Measurements from ENCODE around the gene ANO3.
"Not testable (repeated sequence)": the region's sequence is repeated elsewhere in the genome, so short reads cannot be mapped to it uniquely, and the experiment has no call there.

ANO3 gene

DNA sequence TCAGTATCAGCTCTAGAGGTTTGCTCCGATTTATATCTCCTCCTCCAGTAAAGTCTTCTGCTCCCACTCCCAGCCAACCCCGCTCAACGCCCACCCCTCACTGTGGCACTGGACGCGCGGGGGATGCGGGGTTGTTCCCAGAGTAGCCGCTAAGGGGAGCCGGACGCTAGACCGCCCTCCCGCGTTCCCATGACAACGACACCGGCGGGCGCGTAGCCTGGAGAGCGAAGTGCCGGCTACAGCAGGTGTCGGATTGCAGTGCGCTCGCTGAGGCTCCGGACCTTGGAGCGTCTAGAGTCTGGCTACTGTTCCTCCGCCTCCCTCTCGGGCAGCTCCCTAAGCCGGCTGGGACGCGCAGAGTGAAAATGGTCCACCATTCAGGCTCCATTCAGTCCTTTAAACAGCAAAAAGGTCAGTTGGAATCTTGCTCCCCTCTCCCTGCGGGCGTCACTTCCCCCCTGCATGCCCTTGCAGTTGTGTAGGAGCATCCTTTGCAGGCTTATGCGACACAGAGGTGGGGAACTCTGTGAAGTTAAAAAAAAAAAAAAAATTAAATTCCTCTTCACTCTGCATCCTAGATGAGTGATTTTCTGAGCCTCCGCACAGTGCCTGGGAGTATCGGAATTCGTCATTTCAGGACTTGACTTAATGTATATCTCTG lies at the start of gene ANO3:
TSS of gene ANO3 (plus strand) at position 220 of the 661 bp plus-strand sequence. CDS start at position 366, 146 bp downstream.
- no peak for DNase-seq

DNA sequence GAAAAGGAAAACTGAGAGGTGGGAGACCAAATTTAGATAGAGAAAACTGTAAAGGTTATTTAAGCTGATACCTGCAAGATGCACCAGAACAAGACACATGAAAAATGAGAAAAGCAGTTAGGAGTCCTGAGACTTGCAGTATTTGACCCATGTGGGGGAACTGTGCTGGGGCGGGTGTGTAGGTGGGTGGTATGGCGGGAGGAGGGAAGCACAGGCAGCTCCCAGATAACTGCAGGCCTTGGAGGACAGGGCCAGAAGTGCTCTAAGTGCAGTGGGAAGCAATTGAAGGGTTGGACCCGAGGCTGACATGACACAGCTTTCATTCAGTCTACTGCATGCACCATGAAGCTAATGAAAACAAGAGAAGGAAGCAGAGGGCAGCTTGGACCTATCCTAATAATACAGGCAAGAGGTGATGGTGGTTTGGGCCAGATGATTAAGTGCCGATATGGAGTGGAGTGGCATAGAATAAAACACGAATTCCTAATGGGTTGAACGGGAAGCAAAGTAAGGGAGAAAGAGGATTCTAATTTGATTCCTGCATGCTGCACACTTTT lies 48.0 kb upstream of the ANO3 start:
- no peak for DNase-seq

DNA sequence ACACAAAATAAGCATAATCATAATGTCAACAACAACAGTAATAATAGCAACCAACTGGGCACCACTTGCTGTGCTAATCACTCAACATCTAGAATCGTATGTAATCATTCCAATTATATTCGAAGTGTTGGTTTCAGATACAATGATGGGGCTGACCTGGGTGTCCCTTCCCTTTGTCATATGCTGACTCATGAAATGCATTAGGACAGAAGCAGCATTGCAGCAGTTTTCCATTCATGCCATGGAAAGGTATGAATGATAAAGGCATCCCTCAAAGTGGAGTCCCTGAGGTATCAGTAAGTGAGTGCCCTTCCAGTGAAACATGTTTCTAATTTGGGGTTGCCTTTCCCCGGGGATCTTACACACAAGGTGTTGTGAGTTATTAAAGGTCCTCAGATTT lies 46.3 kb upstream of the ANO3 start:
- DNase-seq = no peak

DNA sequence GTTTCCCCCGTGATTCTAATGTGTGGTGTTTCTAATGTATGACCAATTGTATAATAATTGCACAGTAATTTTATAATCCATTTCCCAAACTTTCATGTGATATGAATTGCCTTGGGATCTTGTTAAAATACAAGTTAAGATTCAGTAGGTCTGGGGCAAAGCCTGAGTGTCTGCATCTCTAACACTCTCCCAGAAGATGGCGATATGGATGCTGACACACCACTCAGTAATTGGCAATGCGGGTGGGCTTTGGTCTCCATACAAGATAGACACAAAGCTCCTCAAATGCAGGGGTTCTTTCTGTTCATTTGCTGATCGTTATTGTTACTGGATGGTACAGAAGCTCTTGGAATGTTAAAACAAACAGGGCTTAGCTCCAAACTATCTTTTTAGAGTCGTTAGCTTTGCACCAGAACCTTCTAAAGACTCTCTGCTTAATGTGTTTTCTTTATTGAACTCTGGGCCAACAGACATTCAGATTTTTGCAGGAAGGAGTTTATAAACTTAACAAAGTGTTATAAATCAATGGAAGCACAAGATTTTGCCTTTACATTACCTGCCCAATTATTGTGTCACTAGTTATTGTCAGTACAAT lies 45.4 kb upstream of the ANO3 start:
- no peak for DNase-seq

DNA sequence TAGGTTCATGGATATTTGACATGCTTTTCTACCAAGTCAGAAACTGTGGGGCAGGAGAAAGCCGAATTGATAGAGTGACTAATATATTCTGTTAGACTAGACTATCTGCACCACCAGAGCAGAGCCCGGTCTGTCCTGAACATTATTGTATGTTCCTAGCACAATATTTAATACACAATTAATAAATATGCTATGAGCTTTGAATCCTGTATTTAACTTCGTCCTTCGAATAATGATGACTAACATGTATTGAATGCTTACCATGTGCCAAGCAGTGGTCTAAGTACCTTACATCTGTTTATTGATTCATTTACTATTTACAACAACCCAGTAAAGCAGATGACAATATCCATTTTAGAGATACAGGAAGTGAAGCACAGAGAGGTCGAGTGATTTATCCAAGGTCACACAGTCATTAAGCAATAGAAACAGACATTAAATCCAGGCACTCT lies 44.8 kb upstream of the ANO3 start:
- no peak for DNase-seq

DNA sequence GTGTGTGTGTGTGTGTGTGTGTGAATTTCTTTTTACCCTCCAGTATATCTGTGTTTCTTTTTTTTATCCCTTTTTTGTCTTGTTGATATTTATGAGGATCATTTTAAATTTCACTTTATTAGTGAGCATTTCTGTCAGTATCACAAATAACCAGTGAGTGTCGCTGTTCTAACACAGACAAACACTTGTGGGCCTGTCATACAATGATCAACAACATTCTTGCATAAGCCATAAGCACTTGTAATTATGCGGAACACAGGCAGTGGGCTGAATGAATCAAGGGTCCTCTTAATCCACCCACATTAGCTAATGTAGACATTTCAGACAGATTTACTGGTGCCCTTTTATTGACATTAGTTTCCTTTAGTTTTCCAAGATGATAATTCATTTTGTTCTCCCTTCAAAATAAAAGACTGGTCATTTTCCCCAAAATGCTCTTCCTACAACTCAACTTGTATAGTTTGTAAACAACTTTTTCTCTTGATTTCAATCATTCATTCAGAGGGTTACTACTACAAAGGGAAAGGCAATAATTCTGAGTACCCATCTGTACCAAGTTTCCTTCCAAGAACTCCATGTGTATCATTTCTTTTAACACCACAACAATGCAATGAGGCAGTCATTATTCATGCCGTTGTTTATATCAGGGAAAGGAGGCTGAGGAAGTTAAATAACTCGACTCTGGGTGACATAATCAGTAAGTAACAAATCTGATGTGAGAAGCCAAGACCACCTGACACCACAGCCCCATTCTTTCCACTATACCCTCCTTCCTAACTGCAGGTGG lies 34.5 kb upstream of the ANO3 start:
- DNase-seq = no peak

DNA sequence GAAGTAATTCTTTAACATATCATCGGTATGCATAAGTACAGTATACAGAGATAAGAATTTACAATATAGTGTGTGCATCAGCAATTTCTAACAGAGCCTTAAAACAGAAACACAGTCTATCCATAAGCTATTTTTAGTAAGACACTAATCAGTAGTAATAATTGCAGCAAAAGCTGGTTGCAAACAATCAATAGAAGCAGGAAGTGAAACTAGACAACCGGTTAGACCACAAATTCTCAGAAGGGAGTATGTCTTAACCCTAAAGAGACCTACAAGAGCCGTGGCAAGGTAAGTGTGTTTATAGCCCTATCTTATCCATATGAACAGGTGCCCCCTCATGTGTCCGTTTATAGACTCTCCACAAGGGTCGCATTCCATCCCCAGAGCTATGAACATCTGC lies 15.6 kb upstream of the ANO3 start:
- not testable (repeated sequence) for DNase-seq

DNA sequence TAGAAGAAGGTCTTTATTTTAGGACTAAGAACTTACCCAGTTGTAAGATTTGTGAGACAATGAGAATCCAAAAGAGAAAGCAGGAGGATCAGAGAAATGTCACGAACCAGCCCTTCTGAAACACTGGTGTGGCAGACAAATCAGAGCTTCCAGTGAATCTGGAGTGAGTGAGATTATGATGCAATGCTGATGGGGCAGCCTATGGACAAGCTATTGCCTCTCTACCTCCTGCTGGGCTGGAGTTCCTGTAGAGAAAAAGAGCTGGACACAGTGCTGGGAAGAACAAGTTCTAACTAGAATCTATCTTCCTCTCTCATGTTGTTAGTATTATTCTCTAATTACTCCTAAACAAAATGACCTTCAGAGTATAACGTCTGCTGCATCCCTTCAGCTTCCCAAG lies 12.0 kb upstream of the ANO3 start:
- no peak for DNase-seq

DNA sequence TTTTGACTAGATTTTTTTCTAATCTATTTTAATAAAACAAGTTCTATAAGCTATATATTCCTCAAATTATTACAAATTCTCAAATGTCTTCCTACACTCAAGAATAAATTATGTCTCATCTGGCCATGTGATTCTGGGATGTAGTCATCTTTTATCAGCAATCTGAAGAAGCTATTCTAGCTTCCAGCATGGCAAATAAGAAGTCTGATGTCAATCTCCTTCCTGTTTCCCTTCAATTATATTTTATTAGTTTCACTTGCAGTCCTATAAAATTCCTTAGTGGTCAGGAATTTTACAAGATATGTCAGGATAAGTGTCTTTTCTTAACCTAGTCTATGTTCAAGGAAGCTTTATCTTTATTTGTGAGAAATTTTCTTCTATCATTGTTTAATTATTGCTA lies 10.4 kb upstream of the ANO3 start:
- DNase-seq = no peak

DNA sequence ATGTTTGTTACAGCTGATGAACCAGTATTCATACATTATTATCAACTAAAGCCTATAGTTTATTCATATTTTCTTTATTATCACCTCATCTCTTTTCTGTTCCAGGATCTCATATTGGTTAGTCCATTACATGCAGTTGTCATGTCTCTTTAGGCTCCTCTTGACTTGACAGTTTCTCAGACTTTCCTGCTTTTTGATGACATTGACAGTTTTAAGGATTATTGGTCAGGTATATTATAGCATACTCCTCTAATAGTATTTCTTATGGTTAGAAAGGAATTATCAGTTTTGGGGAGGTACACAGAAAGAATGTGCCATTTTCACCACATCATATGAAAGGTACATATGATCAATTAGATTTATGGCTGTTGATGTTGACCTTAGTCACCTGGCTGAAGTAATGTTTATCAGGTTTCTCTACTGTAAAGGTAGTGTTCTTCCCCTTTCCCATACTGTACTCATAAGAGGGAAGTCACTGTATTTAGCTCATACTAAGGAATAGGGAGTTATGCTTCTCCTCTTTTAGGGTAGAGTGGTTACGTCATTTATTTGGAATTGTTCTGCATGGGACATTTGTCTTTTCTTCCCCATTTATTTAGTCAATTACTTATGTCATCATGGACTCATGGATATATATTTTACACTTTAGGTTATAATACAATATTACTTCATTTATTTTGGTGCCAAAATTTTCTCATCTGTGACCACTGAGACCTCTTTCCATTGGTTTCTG lies 9.4 kb upstream of the ANO3 start:
- no peak for DNase-seq

DNA sequence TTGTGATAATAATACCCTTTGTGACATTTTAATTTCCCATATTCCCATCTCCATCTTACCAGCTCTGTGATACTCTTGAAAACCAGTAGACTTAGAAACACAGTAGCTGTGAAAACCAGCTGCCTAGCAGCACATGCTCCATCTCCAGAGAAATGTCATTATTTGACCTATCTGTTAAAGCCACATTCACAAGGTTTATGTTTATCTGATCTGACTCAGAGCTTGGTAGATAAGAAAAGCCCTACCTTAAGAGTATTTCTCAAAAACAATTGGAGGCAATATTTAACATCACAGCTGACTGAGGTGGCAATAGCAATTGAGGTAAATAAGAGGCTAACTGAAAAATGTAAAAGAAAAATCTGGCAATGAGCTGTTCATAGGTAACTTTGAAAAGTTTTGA lies 8.1 kb upstream of the ANO3 start:
- DNase-seq = no peak

DNA sequence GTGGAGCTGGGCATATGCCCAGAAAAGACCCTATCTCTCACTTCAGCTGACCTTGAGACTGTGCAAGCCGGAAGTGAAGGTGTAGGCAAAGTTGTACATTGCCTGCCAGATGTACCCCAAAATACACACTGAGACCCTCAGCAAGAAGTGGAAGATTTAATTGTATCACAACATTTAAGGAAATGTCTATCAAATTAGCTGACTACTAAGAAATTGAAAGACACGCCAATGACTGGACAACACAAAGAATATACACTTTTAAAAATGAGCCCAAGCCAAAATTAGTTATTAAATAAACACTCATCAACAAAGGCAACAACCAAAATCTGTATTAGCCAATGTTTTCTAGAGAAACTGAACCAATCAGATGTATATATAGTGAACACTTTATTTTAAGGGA lies 7.7 kb upstream of the ANO3 start:
- no peak for DNase-seq

DNA sequence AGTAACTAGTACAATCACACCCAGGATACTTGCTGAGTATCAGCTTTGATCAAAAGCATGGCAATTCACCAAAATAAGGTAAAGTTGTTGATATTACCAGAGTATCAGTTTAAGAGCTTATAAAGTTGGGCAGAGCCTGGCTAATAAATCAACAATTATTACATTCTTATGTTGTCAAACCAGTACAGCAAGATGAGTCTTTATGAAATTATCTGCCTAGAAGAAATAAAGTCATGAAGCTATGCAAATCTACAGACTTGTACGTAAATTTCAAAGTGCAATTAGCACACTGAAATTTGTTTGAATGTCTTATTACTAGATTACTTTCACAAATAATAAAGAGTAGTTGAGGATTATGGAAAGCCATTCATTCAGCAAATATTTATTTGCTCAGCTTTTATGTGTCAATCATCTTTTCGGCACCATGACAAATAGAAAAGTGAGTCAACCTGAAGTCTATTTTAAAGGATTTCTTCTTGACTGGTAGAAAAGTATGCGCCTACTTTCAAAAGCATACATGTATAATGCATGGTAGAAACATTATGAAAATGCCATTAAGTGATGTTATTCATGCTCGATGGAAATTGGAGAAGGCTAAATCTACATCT lies 5.0 kb upstream of the ANO3 start:
- DNase-seq = no peak

DNA sequence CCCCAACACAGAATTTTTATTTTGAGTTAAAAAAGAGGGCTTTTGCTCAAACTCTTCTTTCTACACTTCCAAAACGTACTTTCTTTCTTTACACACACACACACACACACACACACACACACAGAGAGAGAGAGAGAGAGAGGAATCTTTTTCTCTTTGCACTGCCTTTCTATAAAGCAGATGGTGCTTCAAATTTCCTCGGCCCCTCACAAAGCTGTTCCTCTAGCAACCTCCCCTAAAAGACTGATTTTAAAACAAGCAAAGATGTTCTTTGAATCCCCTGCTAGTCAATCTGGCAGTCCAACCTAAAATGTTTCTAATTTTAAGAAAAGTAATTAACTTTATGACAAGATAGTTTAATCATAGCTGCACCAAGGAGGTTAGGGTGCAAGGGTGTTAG lies 2.7 kb upstream of the ANO3 start:
- DNase-seq = no peak

DNA sequence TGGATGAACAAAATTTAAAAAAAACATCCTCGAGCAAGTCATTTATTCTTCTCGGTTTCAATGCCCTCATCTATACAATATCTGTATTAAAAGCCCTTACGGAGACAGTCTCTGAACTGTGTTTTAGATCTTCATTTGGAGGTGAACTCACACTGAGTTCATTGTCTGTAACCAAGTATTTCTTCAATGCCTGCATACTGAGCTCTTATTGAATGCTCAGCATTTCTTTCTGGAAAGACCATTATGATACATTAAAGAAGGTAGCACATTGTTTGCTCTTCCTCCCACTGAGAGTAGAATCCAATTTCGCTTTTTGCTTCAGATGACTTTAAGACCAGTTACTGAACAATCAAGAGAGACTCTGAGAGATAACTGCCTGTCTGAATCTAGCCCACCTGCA lies 1.7 kb upstream of the ANO3 start:
- no peak for DNase-seq

DNA sequence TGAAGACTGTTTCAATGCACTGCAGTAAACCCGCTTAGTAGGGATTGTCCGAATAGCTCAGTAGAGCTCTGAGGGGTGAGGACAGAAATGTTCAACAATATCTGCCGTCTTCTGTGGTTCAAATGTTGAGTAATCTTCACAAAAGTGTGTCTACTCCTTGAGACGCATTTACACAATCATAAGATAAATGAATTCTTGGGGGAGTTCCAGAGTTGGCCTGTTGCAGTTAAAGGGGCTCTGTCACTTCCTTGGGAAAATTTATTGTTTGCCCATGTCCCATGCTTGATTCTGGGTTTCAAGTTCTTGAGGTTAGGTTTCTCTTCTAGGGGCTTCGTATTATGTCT lies 614 bp downstream of the ANO3 start:
- DNase-seq = no peak

DNA sequence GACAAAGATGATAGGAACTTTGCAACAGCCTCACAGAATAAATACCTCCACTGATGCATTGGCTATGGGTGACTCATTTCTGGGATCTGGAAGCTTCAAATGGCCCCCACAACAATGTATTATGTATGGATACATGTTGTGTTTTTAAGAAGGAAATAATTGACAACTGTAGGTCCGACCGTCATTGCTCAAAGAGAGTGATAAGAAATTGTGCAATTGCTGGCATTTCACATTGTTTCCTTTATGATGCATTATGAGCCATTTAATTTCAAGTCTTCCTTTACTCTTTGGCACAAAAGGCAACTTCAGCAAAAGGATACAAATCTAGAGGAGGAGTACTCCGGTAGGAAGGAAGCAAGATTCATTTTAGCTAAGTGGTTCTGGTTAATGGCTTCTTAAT lies 2.0 kb downstream of the ANO3 start:
- DNase-seq = no peak

DNA sequence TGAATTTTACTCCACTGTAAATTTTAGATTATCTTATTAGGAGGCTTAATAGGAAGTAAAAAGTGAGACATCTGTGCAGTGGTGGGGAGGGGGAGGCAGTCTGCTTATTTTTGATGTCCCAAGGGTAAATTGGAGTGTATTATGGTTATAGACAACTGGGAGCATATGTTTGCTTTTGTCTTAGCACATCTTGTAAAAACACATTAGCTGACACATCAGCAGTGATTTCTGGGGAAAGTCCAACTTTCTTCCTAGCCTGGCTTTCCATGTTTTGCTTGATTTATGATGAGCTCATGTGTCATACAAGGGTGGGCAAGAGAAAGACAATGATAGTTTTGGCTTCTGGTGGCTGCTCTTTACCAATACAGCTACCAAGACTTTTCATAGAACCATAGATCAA lies 4.0 kb downstream of the ANO3 start:
- no peak for DNase-seq

DNA sequence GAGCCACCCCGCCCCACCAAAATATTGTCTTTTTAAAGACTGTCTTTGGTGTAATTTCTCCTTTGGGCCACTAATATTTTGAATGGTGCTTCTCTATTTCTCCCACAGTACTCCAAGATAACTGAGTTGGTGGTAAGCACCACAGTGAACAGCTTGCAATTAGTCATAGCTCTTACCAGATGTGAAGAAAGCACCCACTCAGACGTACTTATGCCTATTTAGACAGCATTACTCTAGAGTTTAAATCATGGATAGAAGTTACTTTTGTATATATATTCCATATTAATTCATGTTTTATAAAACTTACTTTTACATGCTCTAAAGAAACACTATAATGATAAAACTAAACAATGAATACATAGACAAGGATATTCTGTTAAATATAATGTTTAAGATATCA lies 12.7 kb downstream of the ANO3 start:
- no peak for DNase-seq

DNA sequence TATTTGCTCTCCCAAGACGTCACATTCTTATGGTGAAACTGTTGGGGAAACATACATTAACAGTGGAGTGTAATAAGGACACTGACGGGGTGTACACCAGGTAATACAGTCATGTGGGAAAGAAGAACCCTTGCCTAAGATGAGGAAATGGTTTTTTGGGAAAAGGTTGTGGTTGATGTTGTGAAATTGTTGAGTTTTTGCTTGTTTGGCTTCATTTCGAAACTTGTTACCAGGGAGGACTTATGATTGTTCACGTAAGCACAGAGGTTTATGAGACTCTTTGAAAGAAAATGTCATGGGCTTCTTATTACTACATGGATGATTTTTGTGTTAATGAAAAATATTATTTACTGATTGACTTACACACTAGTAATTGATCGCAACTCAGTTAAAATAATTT lies 16.8 kb downstream of the ANO3 start:
- no peak for DNase-seq

DNA sequence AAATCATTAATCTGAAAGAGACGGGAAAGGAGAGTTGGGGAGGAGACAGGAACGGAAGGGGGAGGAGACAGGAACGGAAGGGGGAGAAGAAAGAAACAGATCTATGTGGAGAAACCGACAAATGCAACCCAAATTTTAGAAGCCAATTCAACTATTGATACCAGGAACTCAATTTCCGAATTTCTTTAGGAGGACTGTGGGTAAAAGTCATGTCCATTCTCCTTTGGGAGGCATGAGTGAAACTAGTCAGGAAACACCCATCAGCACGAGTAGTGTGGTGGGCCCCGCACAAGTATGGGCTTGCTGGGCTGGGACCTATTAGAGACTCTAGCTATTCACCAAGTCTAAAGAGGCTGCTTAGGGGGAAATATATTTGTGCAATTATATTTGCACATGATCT lies 18.1 kb downstream of the ANO3 start:
- DNase-seq = no peak

DNA sequence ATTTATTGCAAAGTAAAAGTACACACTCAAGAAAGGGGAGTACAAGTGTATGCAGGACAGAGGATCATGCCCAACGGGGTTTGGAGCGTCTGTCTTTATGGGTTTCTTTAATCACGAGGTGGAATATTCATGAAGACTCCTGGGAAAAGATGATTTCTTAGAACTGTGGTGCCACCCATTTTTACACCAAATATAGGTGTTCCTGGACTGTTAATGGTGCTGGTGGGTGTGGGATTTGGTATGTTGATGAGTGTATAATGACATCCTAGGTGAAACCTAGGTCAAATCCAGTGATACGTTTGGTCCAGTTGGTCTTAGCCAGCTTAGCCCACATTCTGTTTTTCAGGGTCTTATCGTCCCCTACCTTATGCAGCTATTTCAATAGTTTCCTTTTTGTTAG lies 21.1 kb downstream of the ANO3 start:
- DNase-seq = no peak

DNA sequence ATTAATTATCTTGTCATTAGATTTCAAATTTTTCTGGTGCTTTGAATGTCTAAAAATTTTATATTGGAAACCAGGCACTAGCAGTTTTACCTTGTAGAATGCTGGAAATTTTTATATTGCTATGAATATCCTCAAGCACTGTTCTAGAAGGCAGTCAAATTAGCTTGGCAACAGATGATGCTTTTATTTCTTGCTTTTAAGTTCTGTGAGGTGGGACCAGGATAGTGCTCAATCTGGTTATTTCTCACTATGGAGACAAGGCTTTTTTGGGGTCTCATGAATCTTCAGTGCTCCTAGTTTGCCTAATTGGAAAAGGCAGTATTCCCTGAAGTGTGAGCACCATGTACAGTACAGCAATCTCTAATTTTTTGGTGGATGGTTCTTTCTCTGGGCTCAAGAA lies 27.1 kb downstream of the ANO3 start:
- no peak for DNase-seq

All from stimulated activated naive CD4-positive, alpha-beta T cell treated with Interleukin-2 at 50 U/mL for 16 hours (primary cell).